ENCODE data around the gene KRTAP27-1.

Gene KRTAP27-1

GRCh38 chr21:30337276-30337744 lies at the start of gene KRTAP27-1:
KRTAP27-1 (minus strand) TSS chr21:30337694; CDS start chr21:30337668, 26 bp downstream.
- no peak for DNase-seq (ENCODE audit: low read depth in 1 of 2, low spot score in 1 of 2)

- no peak for DNase-seq (ENCODE audit: low read depth in 1 of 2, low spot score in 1 of 2)
These were observed 44.7 kb upstream of the KRTAP27-1 start for GRCh38 chr21:30382201-30382600.

GRCh38 chr21:30372139-30372770 lies 34.8 kb upstream of the KRTAP27-1 start, which contains the start of gene KRTAP13-2:
KRTAP13-2 (minus strand) TSS chr21:30372271; CDS start chr21:30372213, 58 bp downstream.
- DNase-seq (ENCODE audit: low read depth in 1 of 2, low spot score in 1 of 2) = no peak

- DNase-seq (ENCODE audit: low read depth in 1 of 2, low spot score in 1 of 2) = no peak
These were observed 18.4 kb upstream of the KRTAP27-1 start for GRCh38 chr21:30355906-30356305.

- no peak for DNase-seq (ENCODE audit: low read depth in 1 of 2, low spot score in 1 of 2)
These were observed 17.0 kb upstream of the KRTAP27-1 start for GRCh38 chr21:30354308-30355005.

GRCh38 chr21:30351534-30351933 lies 14.0 kb upstream of the KRTAP27-1 start:
- DNase-seq (ENCODE audit: low read depth in 1 of 2, low spot score in 1 of 2) = no peak

GRCh38 chr21:30349572-30349971 lies 12.1 kb upstream of the KRTAP27-1 start:
- no peak for DNase-seq (ENCODE audit: low read depth in 1 of 2, low spot score in 1 of 2)

GRCh38 chr21:30348506-30348905 lies 11.0 kb upstream of the KRTAP27-1 start, which contains the start of gene KRTAP23-1:
KRTAP23-1 (minus strand) TSS chr21:30348606; CDS start chr21:30348606, 0 bp downstream.
- no peak for DNase-seq (ENCODE audit: low read depth in 1 of 2, low spot score in 1 of 2)

- no peak for DNase-seq (ENCODE audit: low read depth in 1 of 2, low spot score in 1 of 2)
These were observed 7.5 kb upstream of the KRTAP27-1 start for GRCh38 chr21:30345014-30345413.

- DNase-seq (ENCODE audit: low read depth in 1 of 2, low spot score in 1 of 2) = no peak
These were observed 3.5 kb upstream of the KRTAP27-1 start for GRCh38 chr21:30340714-30341573.

- DNase-seq (ENCODE audit: low read depth in 1 of 2, low spot score in 1 of 2) = no peak
These were observed 1.2 kb upstream of the KRTAP27-1 start for GRCh38 chr21:30338717-30339116.

- DNase-seq (ENCODE audit: low read depth in 1 of 2, low spot score in 1 of 2) = no peak
These were observed 278 bp upstream of the KRTAP27-1 start for GRCh38 chr21:30337772-30338171.

GRCh38 chr21:30336596-30336995 lies 898 bp downstream of the KRTAP27-1 start:
- DNase-seq (ENCODE audit: low read depth in 1 of 2, low spot score in 1 of 2) = no peak

- no peak for DNase-seq (ENCODE audit: low read depth in 1 of 2, low spot score in 1 of 2)
These were observed 3.8 kb downstream of the KRTAP27-1 start for GRCh38 chr21:30333736-30334135.

GRCh38 chr21:30332681-30333080 lies 4.8 kb downstream of the KRTAP27-1 start:
- DNase-seq (ENCODE audit: low read depth in 1 of 2, low spot score in 1 of 2) = no peak

GRCh38 chr21:30329203-30329875 lies 8.2 kb downstream of the KRTAP27-1 start:
- no peak for DNase-seq (ENCODE audit: low read depth in 1 of 2, low spot score in 1 of 2)

- no peak for DNase-seq (ENCODE audit: low read depth in 1 of 2, low spot score in 1 of 2)
These were observed 11.1 kb downstream of the KRTAP27-1 start for GRCh38 chr21:30326390-30326789.

GRCh38 chr21:30320215-30320614 lies 17.3 kb downstream of the KRTAP27-1 start, which contains the start of gene KRTAP26-1:
KRTAP26-1 (minus strand) TSS chr21:30320315; CDS start chr21:30320035, 280 bp downstream.
- DNase-seq (ENCODE audit: low read depth in 1 of 2, low spot score in 1 of 2) = no peak

GRCh38 chr21:30315701-30316100 lies 21.8 kb downstream of the KRTAP27-1 start:
- no peak for DNase-seq (ENCODE audit: low read depth in 1 of 2, low spot score in 1 of 2)

GRCh38 chr21:30306884-30307283 lies 30.6 kb downstream of the KRTAP27-1 start:
- no peak for DNase-seq (ENCODE audit: low read depth in 1 of 2, low spot score in 1 of 2)

- no peak for DNase-seq (ENCODE audit: low read depth in 1 of 2, low spot score in 1 of 2)
These were observed 32.4 kb downstream of the KRTAP27-1 start for GRCh38 chr21:30305136-30305535.

Data from activated T-helper 1 cell treated with anti-CD3 and anti-CD28 coated beads, Interleukin-2, amount 50 U/mL, for 16 hours (primary cell).